GM12878 (cell line): ENCODE results near the gene GET3.

Experiments
- TAF1 ChIP-seq: IDR thresholded peaks from 2 replicates; pipeline ENCODE4 v1.6.1; 2011; ENCODE audit warnings: mild to moderate bottlenecking, low read depth, low read length, borderline replicate concordance
- TF ChIP-seq, protein P1 (sequence below), 3 experiments: IDR thresholded peaks in 2 of 3; conservative IDR thresholded peaks in 1 of 3; 2 replicates each; pipeline ENCODE4 v1.5.1; 2011; ENCODE audit warnings: low read depth in 3 of 3, low read length in 3 of 3, mild to moderate bottlenecking in 3 of 3, control low read depth in 2 of 3, moderate library complexity in 2 of 3, inconsistent platforms in 1 of 3, mixed read lengths in 1 of 3; ENCODE audit not compliant: control insufficient read depth in 2 of 3, insufficient read depth in 1 of 3; ENCODE audit errors: extremely low read depth in 1 of 3

DNA sequence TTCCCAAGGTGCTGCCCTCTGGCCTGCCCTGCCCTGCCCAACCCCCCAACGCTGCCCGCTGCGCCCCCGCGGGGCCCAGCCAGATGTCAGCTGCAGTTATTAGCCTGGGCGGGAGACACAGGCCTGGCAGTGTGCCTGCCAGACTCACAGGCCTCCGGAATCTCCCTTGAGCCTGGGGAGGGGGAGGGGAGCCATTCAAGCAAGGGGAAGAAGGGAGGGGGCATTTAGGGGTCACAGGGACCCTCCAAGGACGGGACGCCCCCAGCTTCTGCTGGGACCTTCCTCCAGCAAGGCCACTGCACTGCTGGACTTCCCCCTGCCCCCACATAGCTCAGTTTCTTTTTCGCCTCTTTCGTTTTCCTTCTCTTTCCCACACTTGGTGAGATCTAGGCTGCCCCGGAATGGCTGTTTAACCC lies 51.4 kb downstream of the GET3 start:
- no peak for TF ChIP-seq TAF1
- TF ChIP-seq, protein P1, sequence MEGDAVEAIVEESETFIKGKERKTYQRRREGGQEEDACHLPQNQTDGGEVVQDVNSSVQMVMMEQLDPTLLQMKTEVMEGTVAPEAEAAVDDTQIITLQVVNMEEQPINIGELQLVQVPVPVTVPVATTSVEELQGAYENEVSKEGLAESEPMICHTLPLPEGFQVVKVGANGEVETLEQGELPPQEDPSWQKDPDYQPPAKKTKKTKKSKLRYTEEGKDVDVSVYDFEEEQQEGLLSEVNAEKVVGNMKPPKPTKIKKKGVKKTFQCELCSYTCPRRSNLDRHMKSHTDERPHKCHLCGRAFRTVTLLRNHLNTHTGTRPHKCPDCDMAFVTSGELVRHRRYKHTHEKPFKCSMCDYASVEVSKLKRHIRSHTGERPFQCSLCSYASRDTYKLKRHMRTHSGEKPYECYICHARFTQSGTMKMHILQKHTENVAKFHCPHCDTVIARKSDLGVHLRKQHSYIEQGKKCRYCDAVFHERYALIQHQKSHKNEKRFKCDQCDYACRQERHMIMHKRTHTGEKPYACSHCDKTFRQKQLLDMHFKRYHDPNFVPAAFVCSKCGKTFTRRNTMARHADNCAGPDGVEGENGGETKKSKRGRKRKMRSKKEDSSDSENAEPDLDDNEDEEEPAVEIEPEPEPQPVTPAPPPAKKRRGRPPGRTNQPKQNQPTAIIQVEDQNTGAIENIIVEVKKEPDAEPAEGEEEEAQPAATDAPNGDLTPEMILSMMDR (IDR thresholded peaks at IDR 0.05 in 2 of 3, conservative IDR thresholded peaks at IDR 0.05 in 1 of 3; ENCODE audit: control insufficient read depth in 2 of 3, extremely low read depth in 1 of 3, insufficient read depth in 1 of 3, low read depth in 3 of 3, low read length in 3 of 3), result no peak
